Immature natural killer cell (primary cell): ENCODE results near the gene FBXL13. TPM values are rescaled to one million over a fixed set of nuclear protein-coding genes. Genes with fewer than 3 reads are reported as not detected.
"Not testable (repeated sequence)": the region's sequence is repeated elsewhere in the genome, so short reads cannot be mapped to it uniquely, and the experiment has no call there.

Experiments
- DNase-seq, 3 donors: peaks; one replicate each; pipeline ENCODE4 v3.0.0; 2022; ENCODE audit warnings: mixed read lengths in 1 of 3
- H3K27ac Mint-ChIP-seq, 6 donors: one replicate each; pipeline ENCODE4 v1.8.0; 2020; ENCODE audit warnings: mixed read lengths in 6 of 6, mild to moderate bottlenecking in 5 of 6, inconsistent platforms in 4 of 6, moderate library complexity in 3 of 6
- H3K27me3 Mint-ChIP-seq, 3 donors: one replicate each; pipeline ENCODE4 v1.8.0; 2020 to 2021; ENCODE audit warnings: low read depth in 3 of 3, mild to moderate bottlenecking in 3 of 3, mixed read lengths in 3 of 3, moderate library complexity in 3 of 3, inconsistent platforms in 1 of 3
- H3K36me3 Mint-ChIP-seq, 3 donors: one replicate each; pipeline ENCODE4 v1.8.0; 2020; ENCODE audit warnings: mixed read lengths in 3 of 3, inconsistent platforms in 2 of 3, mild to moderate bottlenecking in 2 of 3
- H3K4me1 Mint-ChIP-seq, 2 donors: one replicate each; pipeline ENCODE4 v1.8.0; 2020; ENCODE audit warnings: inconsistent platforms in 2 of 2, mild to moderate bottlenecking in 2 of 2, mixed read lengths in 2 of 2, moderate library complexity in 1 of 2
- H3K4me3 Mint-ChIP-seq, 5 donors: one replicate each; pipeline ENCODE4 v1.8.0; 2020; ENCODE audit warnings: mild to moderate bottlenecking in 5 of 5, mixed read lengths in 5 of 5, inconsistent platforms in 3 of 5, moderate library complexity in 3 of 5
- H3K9me3 Mint-ChIP-seq, 6 donors: one replicate each; pipeline ENCODE4 v1.8.0; 2020; ENCODE audit warnings: mild to moderate bottlenecking in 6 of 6, mixed read lengths in 6 of 6, inconsistent platforms in 4 of 6, moderate library complexity in 3 of 6
- polyA plus RNA-seq, 3 donors: library from polyadenylated mRNA; unstranded; fragments of 300-500 nt; fragmentation: Illumina TruSeq; gene quantifications; one replicate each; pipeline ENCODE4 v1.2.3, GENCODE V29; 2021

FBXL13 gene
- polyA plus RNA-seq, 3 donors from 2014 or later, result 0.07 TPM; not detected in 2

- Mint-ChIP-seq H3K4me3 (no peak overlapping the region), H3K9me3 (no peaks in the 10 kb centered on the region), H3K36me3 (peaks cover 0 to 19% (median 9%) of the 10 kb centered on the region in 3 donors), H3K27ac (no peak overlapping the region), H3K4me1 (no peaks in the 10 kb centered on the region), H3K27me3 (peaks cover 0 to 2% (median 2%) of the 10 kb centered on the region in 3 donors)
- DNase-seq, result no peak
Measured at GRCh38 chr7:102840404-102840803, 234.2 kb downstream of the FBXL13 start.

DNA sequence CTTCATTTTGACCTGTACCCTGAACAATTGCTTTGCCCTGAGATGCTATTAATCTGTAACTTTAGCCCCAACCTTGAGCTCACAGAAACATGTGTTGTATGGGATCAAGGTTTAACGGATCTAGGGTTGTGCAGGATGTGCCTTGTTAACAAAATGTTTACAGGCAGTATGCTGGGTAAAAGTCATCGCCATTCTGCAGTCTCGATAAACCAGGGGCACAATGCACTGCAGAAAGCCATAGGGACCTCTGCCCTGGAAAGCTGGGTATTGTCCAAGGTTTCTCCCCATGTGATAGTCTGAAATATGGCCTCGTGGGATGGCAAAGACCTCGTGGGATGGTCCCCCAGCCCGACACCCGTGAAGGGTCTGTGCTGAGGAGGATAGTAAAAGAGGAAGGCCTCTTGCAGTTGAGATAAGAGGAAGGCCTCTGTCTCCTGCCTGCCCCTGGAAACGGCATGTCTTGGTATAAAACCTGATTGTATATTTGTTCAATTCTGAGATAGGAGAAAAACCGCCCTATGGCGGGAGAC is 236.0 kb downstream of the FBXL13 start:
- H3K4me1 Mint-ChIP-seq, H3K27ac Mint-ChIP-seq: not testable (repeated sequence)

GRCh38 chr7:102837802-102838201 is 236.8 kb downstream of the FBXL13 start:
- Mint-ChIP-seq H3K4me1 (no peaks in the 10 kb centered on the region), H3K27ac (no peak overlapping the region)
- DNase-seq, result no peak

More for the DNA sequence above, 236.0 kb downstream of the FBXL13 start:
- DNase-seq, H3K27me3 Mint-ChIP-seq, H3K4me3 Mint-ChIP-seq, H3K9me3 Mint-ChIP-seq: not testable (repeated sequence)
- H3K36me3 Mint-ChIP-seq, result peaks cover 0 to 19% (median 14%) of the 10 kb centered on the region in 3 donors

GRCh38 chr7:102836977-102837376 is 237.6 kb downstream of the FBXL13 start:
- no peaks in the 10 kb centered on the region for H3K9me3 Mint-ChIP-seq
- H3K4me3 Mint-ChIP-seq, result no peak overlapping the region
- no peak for DNase-seq
- no peaks in the 10 kb centered on the region for H3K27me3 Mint-ChIP-seq
- no peaks in the 10 kb centered on the region for H3K4me1 Mint-ChIP-seq
- H3K36me3 Mint-ChIP-seq, result peaks cover 0 to 15% (median 14%) of the 10 kb centered on the region in 3 donors
- H3K27ac Mint-ChIP-seq, result no peak overlapping the region

More at GRCh38 chr7:102837802-102838201, 236.8 kb downstream of the FBXL13 start:
- H3K27me3 Mint-ChIP-seq, result peaks cover 0 to 1% (median 0%) of the 10 kb centered on the region in 3 donors
- no peaks in the 10 kb centered on the region for H3K9me3 Mint-ChIP-seq
- peaks cover 0 to 19% (median 14%) of the 10 kb centered on the region in 3 donors for H3K36me3 Mint-ChIP-seq
- H3K4me3 Mint-ChIP-seq, result no peak overlapping the region

DNA sequence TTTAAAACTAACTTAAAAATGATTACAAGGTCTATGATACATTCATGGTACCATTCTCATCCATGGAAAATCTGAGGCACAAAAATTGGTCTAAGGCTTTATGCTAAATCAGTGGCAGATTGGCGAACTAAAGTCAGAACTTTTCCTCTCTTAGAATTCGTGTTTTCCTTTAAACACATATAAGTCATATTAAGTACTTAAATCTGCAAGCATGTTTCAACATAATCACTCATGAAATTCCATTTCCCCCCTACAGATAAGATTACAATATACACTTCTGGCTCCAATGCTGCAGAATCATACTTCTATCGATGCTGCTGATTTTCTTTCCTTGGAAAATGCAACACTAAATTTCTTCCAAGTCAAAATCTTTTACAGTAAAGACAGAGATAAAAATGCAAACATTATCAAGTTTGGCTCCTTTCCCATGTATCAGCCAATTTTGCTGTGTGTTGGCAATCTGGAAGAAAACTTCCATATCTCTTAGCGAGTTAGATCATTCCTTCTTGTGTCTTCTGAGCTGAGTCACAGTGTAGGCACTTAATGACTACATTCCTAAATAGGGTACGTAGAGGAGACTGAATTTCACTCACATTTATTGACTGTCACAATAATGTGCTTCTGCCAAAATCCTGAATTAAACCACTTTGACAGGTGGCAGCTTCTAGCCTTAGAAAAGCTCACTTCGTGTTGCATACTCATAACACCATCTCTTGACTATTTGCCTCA is 238.2 kb downstream of the FBXL13 start:
- H3K27ac Mint-ChIP-seq, result no peak overlapping the region

DNA sequence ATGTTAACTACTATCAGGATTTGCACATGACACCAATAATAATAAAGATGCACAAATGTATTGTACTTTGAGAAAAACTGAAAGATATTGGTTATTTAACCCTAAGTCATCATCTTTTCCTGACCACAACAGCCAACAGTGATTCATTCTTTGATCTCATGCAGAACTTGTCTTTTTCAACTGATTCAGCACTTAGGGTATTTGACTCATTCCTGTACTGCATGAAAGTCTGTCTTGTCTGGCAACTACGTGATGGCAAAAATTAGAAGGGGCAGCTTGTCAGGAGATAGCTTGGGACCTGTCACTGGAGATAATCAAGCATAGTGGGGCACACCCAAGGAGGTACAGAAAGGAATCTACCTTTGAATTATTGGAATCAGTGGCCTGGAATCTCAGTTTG is 239.6 kb downstream of the FBXL13 start:
- DNase-seq, result no peak
- Mint-ChIP-seq H3K4me3 (no peak overlapping the region), H3K4me1 (no peaks in the 10 kb centered on the region), H3K9me3 (no peaks in the 10 kb centered on the region), H3K36me3 (peaks cover 2 to 25% (median 21%) of the 10 kb centered on the region in 3 donors), H3K27ac (no peak overlapping the region), H3K27me3 (no peaks in the 10 kb centered on the region)

More for the DNA sequence above, 238.2 kb downstream of the FBXL13 start:
- H3K9me3 Mint-ChIP-seq, result no peaks in the 10 kb centered on the region
- H3K27me3 Mint-ChIP-seq, result no peaks in the 10 kb centered on the region
- no peak for DNase-seq
- H3K4me3 Mint-ChIP-seq, result no peak overlapping the region
- H3K4me1 Mint-ChIP-seq, result no peaks in the 10 kb centered on the region
- peaks cover 0 to 20% (median 18%) of the 10 kb centered on the region in 3 donors for H3K36me3 Mint-ChIP-seq

DNA sequence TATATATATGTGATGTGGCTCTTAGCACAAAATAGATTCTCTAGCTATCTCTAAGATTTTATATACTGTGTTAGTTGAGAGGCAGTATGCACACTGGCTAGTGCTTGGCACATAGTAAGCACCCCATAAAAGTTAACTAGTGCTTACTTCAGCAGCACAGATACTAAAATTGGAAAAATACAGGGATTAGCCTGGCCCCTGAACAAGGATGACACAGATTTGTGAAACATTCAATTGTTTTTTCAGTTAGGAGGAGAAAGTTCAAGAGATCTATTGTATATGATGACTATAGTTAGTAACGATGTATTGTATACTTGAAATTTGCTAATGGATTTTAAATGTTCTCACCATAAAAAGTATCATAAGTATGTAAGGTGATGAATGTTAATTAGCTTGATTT is 240.1 kb downstream of the FBXL13 start:
- peaks cover 5 to 25% (median 23%) of the 10 kb centered on the region in 3 donors for H3K36me3 Mint-ChIP-seq
- no peak overlapping the region for H3K4me3 Mint-ChIP-seq
- no peak overlapping the region for H3K27ac Mint-ChIP-seq
- no peak for DNase-seq
- no peaks in the 10 kb centered on the region for H3K4me1 Mint-ChIP-seq
- no peaks in the 10 kb centered on the region for H3K27me3 Mint-ChIP-seq
- H3K9me3 Mint-ChIP-seq, result no peaks in the 10 kb centered on the region

GRCh38 chr7:102833343-102833742 is 241.3 kb downstream of the FBXL13 start:
- Mint-ChIP-seq H3K4me1 (no peaks in the 10 kb centered on the region), H3K4me3 (no peak overlapping the region), H3K27ac (no peak overlapping the region), H3K27me3 (no peaks in the 10 kb centered on the region), H3K36me3 (peaks cover 8 to 33% (median 23%) of the 10 kb centered on the region in 3 donors), H3K9me3 (no peaks in the 10 kb centered on the region)
- DNase-seq, result no peak

DNA sequence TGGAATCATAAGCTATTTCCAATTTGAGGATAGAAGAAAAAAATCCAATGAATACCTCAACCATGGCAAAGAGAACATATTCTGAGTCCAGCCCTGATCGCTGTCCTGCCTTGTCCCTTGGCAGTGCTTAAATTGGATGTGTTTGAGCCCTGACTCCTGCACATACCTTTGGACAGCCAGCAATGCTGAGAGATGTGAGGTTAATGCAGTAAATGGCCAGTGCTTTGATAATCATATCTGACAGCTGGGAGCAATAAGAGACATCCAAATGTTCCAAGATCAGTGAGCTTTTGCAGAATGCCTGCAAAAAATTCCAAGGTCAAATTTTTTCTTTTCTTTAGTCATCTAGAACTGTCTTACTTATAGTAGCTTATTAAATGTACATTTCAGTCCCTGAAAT is 241.9 kb downstream of the FBXL13 start:
- no peak overlapping the region for H3K4me3 Mint-ChIP-seq
- H3K36me3 Mint-ChIP-seq, result peaks cover 9 to 36% (median 20%) of the 10 kb centered on the region in 3 donors
- DNase-seq, result no peak
- H3K9me3 Mint-ChIP-seq, result no peaks in the 10 kb centered on the region
- no peaks in the 10 kb centered on the region for H3K27me3 Mint-ChIP-seq
- H3K4me1 Mint-ChIP-seq, result no peaks in the 10 kb centered on the region
- H3K27ac Mint-ChIP-seq, result no peak overlapping the region

GRCh38 chr7:102830197-102830596 is 244.4 kb downstream of the FBXL13 start:
- Mint-ChIP-seq H3K9me3 (no peaks in the 10 kb centered on the region), H3K4me1 (no peaks in the 10 kb centered on the region), H3K4me3 (no peak overlapping the region), H3K27ac (no peak overlapping the region), H3K36me3 (peaks cover 8 to 36% (median 9%) of the 10 kb centered on the region in 3 donors), H3K27me3 (no peaks in the 10 kb centered on the region)
- no peak for DNase-seq

- Mint-ChIP-seq H3K27me3 (no peaks in the 10 kb centered on the region), H3K4me3 (no peak overlapping the region), H3K36me3 (peaks cover 8 to 33% (median 9%) of the 10 kb centered on the region in 3 donors), H3K9me3 (no peaks in the 10 kb centered on the region), H3K27ac (no peak overlapping the region), H3K4me1 (no peaks in the 10 kb centered on the region)
- DNase-seq, result no peak
Measured at GRCh38 chr7:102829075-102829474, 245.5 kb downstream of the FBXL13 start.

GRCh38 chr7:102828286-102828685 is 246.3 kb downstream of the FBXL13 start:
- DNase-seq, result no peak
- Mint-ChIP-seq H3K4me3 (no peak overlapping the region), H3K9me3 (no peaks in the 10 kb centered on the region), H3K36me3 (peaks cover 8 to 34% (median 9%) of the 10 kb centered on the region in 3 donors), H3K27ac (no peak overlapping the region), H3K4me1 (no peaks in the 10 kb centered on the region), H3K27me3 (no peaks in the 10 kb centered on the region)

- no peak overlapping the region for H3K27ac Mint-ChIP-seq
- no peak for DNase-seq
- H3K9me3 Mint-ChIP-seq, result no peaks in the 10 kb centered on the region
Measured at GRCh38 chr7:102823390-102824119, 251.0 kb downstream of the FBXL13 start.

More at GRCh38 chr7:102823390-102824119, 251.0 kb downstream of the FBXL13 start:
- Mint-ChIP-seq H3K4me1 (no peaks in the 10 kb centered on the region), H3K27me3 (no peaks in the 10 kb centered on the region), H3K4me3 (no peak overlapping the region), H3K36me3 (peaks cover 6 to 23% (median 7%) of the 10 kb centered on the region in 3 donors)
